NOMO-1 (cell line): Measurements from ENCODE around the gene MYO1B.

Experiments
- DNase-seq, 2 experiments: peaks; one replicate each; lab custom pipeline; 2025; ENCODE audit not compliant: unreplicated experiment in 2 of 2; lab: John Stamatoyannopoulos, UW

MYO1B gene

DNA sequence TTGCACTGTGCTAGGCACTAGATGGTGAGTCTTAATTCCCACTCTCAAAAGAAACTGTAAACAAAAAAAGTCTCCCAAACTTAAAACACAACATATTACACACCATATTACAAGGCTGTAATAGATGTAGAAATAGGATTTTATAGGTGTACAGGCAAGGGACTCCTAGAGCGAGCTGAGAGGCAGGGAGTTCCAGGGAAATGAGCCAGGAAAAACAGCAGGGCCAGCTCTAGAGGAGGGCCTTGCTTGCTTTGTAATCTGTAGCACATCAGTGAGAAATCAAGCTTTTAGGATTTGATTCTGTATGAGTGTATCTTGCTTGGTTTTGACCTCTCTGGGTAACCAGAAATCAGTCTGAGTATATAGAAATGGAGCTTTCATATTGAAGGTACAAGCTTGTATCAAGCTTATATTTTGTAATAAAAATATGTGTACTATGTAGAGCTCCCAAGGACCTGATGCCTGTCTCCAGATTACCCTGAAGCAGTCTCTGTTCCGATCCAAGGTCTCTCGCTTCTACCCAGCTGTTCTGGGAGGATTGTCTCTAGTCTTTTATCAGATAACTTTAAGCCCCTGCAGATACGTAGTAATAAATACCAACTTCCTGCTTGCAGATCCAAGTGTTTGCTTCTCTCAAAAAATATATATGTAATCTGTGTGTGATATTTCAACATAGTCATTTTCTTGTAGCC, 73.0 kb downstream of the MYO1B start:
- peak in 1 of 2 experiments; percentile 27 for DNase-seq

DNA sequence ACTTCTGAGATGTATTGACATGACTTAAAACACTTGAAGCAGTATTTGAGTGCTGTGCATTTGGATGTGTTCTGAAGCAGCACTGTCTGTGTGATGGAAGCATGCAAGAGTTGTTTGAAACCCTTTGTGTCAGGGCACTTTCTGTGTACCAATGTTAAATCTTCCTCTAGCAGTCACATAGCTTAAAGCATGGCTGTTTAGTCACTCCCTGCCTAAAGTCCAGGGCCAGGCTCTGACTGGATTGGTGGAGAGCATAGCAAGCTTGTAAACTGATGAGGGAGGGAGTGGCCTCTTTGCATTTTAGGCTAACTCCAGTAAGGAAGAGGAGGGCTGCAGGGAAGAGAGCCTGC, 73.5 kb downstream of the MYO1B start:
- no peak for DNase-seq

DNA sequence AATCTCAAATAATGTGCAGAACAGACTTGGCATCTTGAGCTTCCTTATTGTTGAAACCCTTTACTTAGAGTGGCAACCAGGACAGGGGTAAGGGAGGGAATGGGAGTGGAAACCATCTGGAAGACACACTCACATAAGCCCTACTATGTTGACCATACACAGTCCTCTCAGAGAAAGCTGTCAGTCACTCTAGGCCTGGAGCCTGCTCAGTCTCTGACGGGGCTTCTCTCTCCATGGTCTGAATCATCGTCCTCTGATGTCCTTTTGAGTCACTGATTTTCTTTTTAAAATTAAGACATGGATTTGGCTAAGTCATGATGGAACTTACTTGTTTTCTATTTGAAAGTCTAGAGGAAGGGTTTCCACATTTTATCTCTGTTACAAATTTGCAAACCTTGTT, 74.0 kb downstream of the MYO1B start:
- DNase-seq: no peak

DNA sequence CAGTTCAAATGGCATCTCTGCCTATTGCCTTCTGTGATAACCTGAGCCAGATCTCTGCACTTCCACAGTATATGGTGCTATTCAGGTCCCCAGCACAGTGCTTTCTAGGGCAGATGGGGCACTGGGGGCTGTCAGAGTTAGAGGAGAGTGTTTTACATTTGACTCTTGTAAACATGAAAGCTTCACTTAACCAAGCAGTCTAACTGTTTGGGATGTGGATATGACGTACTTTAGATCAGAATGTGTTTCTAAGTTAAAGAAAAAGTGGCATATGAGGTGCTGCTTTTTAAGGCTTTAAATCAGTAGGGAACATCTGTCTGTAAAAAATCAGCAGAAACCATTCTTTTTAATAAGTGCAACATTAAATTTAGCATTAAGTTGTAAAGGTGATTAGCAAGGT, 75.7 kb downstream of the MYO1B start:
- no peak for DNase-seq

DNA sequence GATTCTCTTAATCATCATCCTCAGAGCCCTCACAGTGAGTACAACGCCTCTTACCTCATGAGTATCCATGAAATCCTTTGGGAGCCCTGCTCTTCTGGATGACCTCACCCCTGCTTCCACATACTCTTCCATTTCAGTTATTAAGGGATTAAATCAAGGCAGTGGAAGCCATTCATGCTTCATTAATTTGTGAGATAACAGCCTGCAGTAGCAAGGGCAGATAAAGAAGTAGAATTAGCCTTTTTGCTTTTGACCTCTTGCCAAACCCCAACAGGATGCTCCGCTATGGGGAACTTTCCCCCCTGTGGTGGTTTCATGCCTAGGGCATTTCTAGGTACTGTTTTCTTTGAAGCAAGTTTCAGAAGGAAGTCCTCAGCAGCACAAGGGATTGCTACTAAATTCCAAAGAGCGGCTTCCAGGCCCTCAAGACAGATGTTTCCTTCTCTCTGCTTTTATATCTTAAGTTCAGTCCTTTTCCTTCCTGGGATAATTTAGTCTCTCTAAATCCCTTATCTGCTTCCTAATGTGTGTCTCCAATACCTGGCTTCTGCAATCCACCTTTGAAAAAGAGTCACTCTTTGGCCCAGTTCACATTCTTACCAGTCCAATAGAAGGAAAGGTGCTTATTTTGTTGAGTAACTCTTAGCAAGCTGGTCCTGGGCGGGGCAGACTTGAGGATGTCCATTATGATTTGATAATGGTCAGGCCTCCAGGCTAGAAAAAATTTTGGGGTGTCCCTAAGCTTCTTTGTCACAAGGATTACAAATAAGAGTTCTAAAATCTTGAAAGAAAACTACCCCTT, 76.9 kb downstream of the MYO1B start:
- peak; percentile 74 to 85 for DNase-seq

DNA sequence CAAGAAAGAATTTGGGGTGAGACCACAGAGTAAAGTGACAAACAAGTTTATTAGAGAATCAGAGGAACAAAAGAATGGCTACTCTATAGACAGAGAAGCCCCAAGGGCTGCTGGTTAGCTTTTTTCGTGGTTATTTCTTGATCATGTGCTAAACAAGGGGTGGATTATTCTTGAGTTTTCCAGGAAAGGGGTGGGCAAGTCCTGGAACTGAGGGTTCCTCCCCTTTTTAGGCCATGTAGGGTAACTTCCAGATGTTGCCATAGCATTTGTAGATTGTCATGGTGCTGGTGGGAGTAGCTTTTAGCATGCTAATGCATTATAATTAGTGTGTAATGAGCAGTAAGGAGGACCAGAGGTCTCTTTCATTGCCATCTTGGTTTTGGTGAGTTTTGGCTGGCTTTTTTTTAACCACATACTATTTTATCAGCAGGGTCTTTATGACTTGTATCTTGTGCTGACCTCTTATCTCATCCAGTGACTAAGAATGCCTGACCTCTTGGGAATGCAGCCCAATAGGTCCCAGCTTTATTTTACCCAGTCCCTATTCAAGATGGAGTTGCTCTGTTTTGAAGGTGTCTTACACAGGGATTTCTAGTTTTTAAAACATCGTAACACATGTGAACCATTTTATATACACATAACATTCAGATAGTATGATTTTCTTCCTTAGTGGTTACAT, 77.8 kb downstream of the MYO1B start:
- no peak for DNase-seq

DNA sequence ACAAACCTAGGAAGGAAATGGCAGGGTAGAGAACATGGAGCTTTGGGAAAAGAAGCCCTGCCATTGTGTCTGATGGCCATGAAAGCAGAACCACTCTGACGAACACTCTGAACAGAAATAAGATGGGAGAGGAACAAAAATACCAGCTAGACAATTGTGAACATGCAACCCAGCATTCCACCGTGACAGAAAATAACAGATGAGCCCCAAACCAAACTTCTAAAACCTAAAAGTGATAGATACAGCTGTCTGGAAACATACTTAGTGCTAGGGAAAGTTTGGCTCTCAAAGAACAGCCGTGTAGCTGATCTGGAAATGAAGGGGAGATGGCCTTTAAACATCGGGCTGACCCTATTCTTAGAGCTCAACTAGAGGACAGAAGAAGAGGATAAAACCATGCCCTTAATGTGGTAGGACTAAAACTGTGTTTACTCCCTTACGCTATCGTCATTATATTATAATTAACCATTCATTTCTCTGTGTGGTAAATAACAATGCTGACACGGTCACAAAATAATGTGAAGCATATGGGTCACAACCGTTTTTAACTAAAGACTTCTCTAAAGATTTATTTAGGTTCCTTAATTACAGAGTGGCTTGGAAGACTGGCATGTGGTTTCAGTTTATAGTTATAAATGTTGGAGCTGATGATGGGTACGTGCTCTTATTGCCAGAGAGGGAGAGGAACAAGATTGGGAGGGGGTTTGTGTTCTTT, 80.6 kb downstream of the MYO1B start:
- DNase-seq: peak in 1 of 2 experiments; percentile 41

DNA sequence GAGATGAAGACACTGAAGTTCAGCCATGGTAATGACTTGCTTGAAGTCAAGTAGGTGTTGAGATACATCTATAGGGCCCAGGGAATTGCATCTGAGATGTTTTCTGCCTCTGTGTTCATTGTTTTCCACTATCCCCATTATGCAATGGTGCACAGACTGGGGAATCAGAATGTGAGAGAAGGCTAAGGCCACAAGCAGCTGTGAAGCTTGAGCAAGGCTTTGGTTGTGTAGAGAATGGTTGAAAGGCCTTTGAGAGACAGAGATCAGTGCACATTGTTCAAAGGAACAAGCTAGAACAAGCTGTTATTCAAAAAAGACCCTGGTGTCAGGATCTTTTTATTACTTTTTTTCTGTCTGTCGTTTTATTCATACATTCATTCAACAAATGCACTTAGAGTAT, 82.3 kb downstream of the MYO1B start:
- DNase-seq: no peak

DNA sequence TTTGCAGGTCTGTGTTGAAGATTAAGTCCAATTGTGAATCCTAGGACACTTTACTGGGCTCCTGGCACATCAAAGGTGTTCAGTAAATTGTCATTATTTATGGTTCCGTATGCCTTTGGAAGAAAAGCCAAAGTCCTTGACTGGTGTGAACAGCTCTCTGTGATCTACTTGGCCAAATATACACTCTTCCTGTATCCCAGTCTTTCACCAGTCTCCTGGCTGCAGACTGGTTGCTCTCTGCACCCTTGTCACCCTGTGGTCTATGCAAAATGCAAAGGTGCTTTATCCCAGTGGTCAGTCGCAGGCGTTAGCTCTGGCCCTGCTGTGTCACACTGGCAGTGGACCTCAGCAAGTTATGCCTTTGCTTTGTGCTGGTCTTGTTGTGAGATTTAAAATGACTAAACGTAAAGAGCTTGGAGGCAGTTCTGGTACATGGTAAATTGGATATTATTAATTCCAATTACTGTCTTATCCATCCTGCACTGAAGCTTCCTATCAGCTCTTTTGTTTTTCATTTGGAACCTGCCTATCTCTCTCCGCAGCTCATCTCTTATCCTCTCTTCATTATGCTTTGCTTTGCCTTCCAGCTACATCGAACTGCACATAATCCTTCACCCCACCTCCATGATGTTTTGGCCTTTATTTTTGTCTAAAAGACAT, 83.1 kb downstream of the MYO1B start:
- no peak for DNase-seq

DNA sequence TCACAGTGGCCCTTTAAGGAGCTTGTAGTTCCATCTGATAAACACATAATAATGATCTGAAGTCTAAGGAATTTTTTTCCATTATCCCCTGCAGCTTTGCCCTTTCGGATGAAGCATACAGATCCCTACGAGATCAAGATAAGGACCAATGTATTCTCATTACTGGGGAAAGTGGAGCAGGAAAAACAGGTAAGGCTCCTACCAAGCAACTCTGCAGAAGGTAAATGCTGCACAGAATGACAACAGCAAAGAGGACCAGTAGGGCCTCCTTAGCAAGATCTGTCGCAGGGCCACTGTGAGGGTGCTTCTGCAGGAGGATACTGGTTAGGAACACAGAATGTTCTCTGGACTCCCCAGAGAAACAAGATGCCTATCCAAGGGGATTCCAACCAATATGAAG, 84.6 kb downstream of the MYO1B start:
- no peak for DNase-seq

DNA sequence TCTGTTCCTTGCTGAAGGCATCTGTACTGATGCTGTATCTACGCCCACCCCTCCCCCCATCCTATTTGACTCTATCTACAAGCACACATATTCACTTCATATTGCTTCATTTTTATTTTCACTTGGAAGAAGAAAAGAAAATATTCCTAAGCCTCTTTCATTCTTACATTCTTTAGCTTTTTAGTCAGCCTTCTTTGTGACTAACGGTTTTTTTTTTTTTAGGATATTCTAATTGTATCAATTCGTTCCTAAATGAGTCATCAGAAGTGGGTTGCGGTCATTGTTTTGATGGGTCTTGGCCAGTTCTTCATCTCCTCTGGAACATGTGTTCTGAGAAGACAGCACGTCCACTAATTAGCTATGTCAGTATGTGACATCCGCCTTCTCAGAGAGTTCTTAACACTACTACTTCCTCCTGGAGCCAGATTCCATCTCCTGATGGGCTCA, 88.7 kb downstream of the MYO1B start:
- peak; percentile 15 to 25 for DNase-seq

DNA sequence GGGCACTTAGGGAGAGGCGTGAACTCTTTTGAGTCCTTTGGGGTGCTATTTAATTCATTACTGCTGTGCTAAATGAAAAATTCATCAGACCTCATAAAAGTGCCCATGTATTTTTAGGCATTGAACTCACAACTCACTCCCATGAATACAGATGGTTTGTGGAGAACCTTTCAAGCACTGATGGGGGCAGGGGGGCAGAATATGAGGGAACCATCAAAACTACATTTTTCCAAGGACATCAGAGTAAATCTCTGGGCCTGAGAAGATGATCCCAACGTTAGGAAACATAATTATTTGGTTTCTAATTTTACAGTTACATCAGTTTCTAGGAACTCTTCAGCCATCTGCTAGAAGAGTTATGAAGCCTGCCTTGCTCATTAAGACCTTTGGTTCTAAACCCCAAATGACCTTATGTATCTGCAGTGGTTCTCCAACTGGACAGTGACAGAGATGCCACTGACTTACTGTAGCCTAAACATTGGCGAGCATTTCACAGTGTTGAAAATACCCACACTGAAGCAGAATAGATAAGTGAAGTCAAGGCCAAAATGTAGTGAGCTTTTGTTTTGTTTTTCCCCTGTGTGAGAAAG, 90.8 kb downstream of the MYO1B start:
- DNase-seq: no peak

DNA sequence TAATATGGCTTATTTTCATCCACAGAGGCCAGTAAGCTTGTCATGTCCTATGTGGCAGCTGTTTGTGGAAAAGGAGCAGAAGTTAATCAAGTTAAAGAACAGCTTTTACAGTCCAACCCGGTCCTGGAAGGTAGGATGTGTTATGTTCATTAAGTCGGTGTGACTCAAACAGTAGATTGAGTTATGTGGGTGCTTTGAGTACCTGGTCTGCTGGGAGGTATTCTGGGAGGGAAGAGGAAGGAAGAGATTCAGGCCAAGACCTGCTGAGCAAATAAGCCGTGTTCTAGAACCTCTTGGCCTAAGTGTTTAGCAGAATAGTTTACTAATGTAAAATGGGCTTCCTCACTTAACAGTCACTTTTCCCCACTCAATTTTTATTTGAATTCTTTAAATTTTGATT, 96.2 kb downstream of the MYO1B start:
- no peak for DNase-seq

DNA sequence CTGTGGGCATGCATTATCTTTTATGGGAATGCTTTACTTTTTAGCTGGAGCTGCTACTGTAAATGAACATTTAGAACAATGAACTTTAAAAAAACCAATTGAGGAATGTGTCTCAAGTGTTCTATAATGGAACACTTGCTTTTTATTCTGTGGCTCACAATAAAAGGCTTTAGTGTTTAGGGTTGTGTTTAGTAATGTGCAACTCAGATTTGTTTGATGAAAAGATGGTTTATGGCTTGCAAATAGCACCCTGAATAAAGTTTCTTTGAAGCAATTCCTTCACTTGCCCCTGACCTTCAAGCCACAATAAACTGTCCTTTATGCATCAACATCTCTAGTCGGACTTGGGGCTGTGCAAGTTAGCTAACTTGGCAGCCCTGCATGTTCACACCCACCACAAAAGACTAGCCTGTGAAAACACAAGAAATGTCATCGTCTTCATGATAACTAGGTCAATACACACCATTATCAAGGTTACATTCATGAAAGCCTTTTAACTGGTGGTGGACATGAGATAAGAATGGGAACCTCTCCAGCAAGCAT, 98.7 kb downstream of the MYO1B start:
- DNase-seq: no peak

DNA sequence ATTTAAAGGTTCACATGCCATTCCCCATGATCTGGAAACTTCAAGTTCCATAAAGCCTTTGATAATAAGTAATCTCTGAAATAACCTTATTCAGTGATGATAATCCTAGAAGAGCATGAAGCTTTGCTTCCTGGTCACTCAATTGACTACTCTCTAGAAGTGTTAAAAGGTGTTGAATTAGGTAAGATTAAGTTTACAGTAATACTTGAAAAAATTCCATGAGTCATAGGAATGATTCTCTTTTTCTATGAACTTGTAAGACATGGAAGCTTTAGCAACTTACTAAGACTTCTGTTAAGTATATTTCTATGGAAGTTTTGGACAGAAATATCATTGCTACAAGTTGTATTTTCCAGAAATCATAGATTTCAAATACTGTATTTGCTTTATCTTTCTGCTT, 100.6 kb downstream of the MYO1B start:
- DNase-seq: no peak

DNA sequence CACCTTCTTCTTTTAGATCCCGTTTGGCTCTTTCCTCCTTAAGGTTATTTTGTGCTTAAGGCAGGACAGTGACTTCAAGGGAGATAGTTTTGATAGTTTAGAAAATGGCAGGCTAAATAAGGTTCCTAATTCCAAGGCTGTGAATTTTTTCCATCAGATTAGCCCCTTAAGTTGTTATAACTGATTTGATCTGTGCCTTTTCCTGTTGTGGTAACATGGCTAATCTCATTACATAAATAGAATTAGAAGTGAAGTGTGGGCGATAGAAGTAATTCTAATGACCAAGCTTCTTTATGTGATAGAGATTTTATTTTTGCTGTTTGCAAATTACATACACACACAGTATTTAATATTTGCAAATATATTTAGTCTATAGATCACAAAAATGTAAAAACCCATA, 102.0 kb downstream of the MYO1B start:
- DNase-seq: no peak

DNA sequence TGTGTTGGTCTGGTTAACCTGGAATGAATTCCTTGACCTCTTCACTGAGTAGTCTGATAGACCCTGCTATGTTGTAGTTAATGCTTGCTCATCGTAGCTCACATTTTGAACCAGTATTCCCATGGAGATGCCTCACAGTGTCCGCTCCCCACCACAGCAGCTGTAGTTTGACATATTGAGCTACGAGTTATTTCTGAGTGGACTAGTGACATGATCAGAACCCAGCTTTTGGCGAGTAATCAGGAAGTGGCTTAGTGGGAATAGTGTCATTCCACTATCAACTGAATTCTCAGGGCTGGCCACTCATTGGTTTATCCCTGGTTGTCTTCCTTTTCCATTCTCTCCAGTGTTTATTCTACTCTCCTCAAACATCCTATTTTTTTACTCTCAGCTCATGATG, 102.7 kb downstream of the MYO1B start:
- no peak for DNase-seq

DNA sequence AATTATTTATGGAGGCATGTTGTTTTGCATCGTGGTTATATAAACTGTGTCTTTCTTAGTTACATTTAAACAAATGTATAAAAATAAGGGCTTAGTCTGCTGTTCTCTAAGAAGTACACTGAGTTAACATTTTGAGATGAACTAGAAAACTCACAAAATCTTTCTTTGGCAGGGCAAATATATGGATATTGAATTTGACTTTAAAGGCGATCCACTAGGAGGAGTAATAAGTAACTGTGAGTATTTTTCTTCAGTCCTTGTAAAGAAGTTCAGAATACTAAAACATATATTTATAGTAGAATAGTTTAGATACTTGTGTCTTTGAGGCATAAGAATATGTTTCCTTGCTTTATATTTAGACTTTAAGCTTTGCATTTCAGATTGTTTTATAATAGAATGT, 104.8 kb downstream of the MYO1B start:
- no peak for DNase-seq

DNA sequence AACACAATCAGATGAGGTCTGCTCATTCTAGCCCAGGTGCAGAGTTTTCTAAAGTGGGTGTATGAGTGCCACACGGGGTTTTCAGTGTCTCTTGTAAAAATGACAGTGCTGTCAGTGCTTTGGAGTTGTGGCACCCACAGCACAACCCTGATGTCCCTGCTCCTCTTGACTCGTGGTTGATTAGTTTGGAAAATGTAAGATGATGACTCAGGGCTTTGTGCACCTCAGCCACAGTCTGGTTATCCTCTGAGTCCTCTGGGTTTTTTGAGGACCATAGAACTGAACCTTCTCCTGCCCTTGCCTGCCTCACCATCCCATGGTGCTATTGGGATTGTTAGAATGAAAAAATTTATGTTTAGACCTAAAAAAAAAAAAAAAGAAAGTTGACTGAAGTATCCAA, 105.6 kb downstream of the MYO1B start:
- DNase-seq: no peak

DNA sequence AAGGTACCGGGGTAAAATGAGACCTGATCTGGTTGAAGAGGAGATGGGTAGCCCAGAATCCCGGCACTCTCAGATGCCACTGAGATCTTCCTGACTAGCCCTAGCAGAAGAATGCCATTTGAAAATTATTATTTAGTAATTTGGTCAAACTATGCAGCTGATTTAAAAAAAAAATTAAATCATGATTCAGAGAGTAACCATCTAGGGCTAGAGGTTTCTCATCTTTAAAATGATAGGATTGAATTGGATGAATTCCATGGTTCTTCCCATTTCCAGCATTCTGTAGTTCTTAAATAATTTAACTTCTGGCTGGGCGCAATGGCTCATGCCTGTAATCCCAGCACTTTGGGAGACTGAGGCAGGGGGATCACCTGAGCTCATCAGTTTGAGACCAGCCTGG, 106.1 kb downstream of the MYO1B start:
- DNase-seq: no peak
